ENCODE data around the gene ARHGAP22.

The ARHGAP22 gene

GRCh38 chr10:48514916-48515315 is 90.0 kb downstream of the ARHGAP22 start:
- TF ChIP-seq CTCF (IDR thresholded peaks at IDR 0.05; ENCODE audit: borderline replicate concordance, insufficient read depth, low read depth, low read length) = no peak

GRCh38 chr10:48514255-48514654 is 90.6 kb downstream of the ARHGAP22 start:
- TF ChIP-seq CTCF (IDR thresholded peaks at IDR 0.05; ENCODE audit: borderline replicate concordance, insufficient read depth, low read depth, low read length) = no peak
- H3K4me3 ChIP-seq (ENCODE audit: low read depth, low read length) = no peak overlapping the region

More at GRCh38 chr10:48514916-48515315, 90.0 kb downstream of the ARHGAP22 start:
- H3K4me3 ChIP-seq (ENCODE audit: low read depth, low read length) = no peak overlapping the region

GRCh38 chr10:48512861-48513260 is 92.0 kb downstream of the ARHGAP22 start:
- H3K4me3 ChIP-seq (ENCODE audit: low read depth, low read length) = no peak overlapping the region
- no peak for TF ChIP-seq CTCF (IDR thresholded peaks at IDR 0.05; ENCODE audit: borderline replicate concordance, insufficient read depth, low read depth, low read length)

GRCh38 chr10:48511875-48512231 is 93.0 kb downstream of the ARHGAP22 start:
- no peak overlapping the region for H3K4me3 ChIP-seq (ENCODE audit: low read depth, low read length)
- TF ChIP-seq CTCF (IDR thresholded peaks at IDR 0.05; ENCODE audit: borderline replicate concordance, insufficient read depth, low read depth, low read length) = no peak

GRCh38 chr10:48511066-48511874 is 93.6 kb downstream of the ARHGAP22 start:
- H3K4me3 ChIP-seq (ENCODE audit: low read depth, low read length) = no peak overlapping the region
- no peak for TF ChIP-seq CTCF (IDR thresholded peaks at IDR 0.05; ENCODE audit: borderline replicate concordance, insufficient read depth, low read depth, low read length)

- H3K4me3 ChIP-seq (ENCODE audit: low read depth, low read length) = no peak overlapping the region
These were observed 94.7 kb downstream of the ARHGAP22 start for GRCh38 chr10:48509974-48510692.

More at GRCh38 chr10:48509974-48510692, 94.7 kb downstream of the ARHGAP22 start:
- peak; percentile 44; the same call in 1 of the 2 replicates for TF ChIP-seq CTCF (IDR thresholded peaks at IDR 0.05; ENCODE audit: borderline replicate concordance, insufficient read depth, low read depth, low read length)

All from GM12875 (cell line).